Loucy (cell line): ENCODE data around the gene NSF.

Source experiments
- H2AFZ ChIP-seq: fragments of 200-600 bp; sonication (generic); 2 replicates; pipeline ENCODE4 v1.6.0; 2016; ENCODE audit warnings: antibody characterized with exemption, mild to moderate bottlenecking, low read length, moderate library complexity
- H3F3A ChIP-seq: fragments of 200-600 bp; 2 replicates; pipeline ENCODE4 v1.6.0; 2016; ENCODE audit warnings: antibody characterized with exemption, low read depth, mild to moderate bottlenecking
- H3K27me3 ChIP-seq: fragments of 200-600 bp; sonication (generic); 2 replicates; pipeline ENCODE4 v1.6.1; 2014; ENCODE audit warnings: low read length, mild to moderate bottlenecking; ENCODE audit not compliant: insufficient read depth, poor library complexity, severe bottlenecking
- H3K36me3 ChIP-seq: fragments of 200-600 bp; sonication (generic); 2 replicates; pipeline ENCODE4 v1.6.1; 2016; ENCODE audit warnings: low read length; ENCODE audit not compliant: insufficient read depth
- H3K4me1 ChIP-seq: fragments of 200-600 bp; sonication (generic); 2 replicates; pipeline ENCODE4 v1.5.1; 2014; ENCODE audit warnings: low read length, mild to moderate bottlenecking; ENCODE audit not compliant: insufficient read depth, poor library complexity, severe bottlenecking
- H3K4me2 ChIP-seq: fragments of 200-600 bp; sonication (generic); 2 replicates; pipeline ENCODE4 v1.6.0; 2014; ENCODE audit warnings: antibody characterized with exemption, low read length, low read depth, mild to moderate bottlenecking; ENCODE audit not compliant: poor library complexity, severe bottlenecking
- H3K4me3 ChIP-seq: fragments of 200-600 bp; sonication (generic); 2 replicates; pipeline ENCODE4 v1.5.1; 2014; ENCODE audit warnings: low read length, mild to moderate bottlenecking, mixed read lengths; ENCODE audit not compliant: poor library complexity, severe bottlenecking
- H3K79me2 ChIP-seq: fragments of 200-600 bp; sonication (generic); 2 replicates; pipeline ENCODE4 v1.6.1; 2014; ENCODE audit warnings: low read length; ENCODE audit not compliant: insufficient read depth
- H3K9ac ChIP-seq: fragments of 200-600 bp; sonication (generic); 2 replicates; pipeline ENCODE4 v1.6.0; 2014; ENCODE audit warnings: mild to moderate bottlenecking, low read depth, low read length, moderate library complexity; ENCODE audit not compliant: poor library complexity, severe bottlenecking
- H3K9me2 ChIP-seq: fragments of 200-600 bp; sonication (generic); replicated peaks from 2 replicates; pipeline ENCODE4 v1.6.1; 2016; ENCODE audit warnings: low read depth, low read length, mixed read lengths
- H3K9me3 ChIP-seq: fragments of 200-600 bp; sonication (generic); 2 replicates; pipeline ENCODE4 v1.6.1; 2014; ENCODE audit warnings: mild to moderate bottlenecking, antibody characterized with exemption, low read length, low read depth; ENCODE audit not compliant: insufficient read depth
- H4K20me1 ChIP-seq: fragments of 200-600 bp; sonication (generic); 2 replicates; pipeline ENCODE4 v1.6.0; 2014; ENCODE audit warnings: antibody characterized with exemption, low read length, mild to moderate bottlenecking; ENCODE audit not compliant: insufficient read depth, poor library complexity, severe bottlenecking
- CTCF ChIP-seq: fragments of 200-600 bp; sonication (generic); conservative IDR thresholded peaks from 2 replicates; pipeline ENCODE4 v1.5.1; 2014; ENCODE audit warnings: mild to moderate bottlenecking, antibody characterized with exemption, low read length
- EZH2phosphoT487 ChIP-seq: fragments of 200-600 bp; IDR thresholded peaks from 2 replicates; pipeline ENCODE4 v1.6.1; 2018; ENCODE audit warnings: antibody characterized with exemption, mild to moderate bottlenecking, moderate library complexity, borderline replicate concordance

NSF gene

DNA sequence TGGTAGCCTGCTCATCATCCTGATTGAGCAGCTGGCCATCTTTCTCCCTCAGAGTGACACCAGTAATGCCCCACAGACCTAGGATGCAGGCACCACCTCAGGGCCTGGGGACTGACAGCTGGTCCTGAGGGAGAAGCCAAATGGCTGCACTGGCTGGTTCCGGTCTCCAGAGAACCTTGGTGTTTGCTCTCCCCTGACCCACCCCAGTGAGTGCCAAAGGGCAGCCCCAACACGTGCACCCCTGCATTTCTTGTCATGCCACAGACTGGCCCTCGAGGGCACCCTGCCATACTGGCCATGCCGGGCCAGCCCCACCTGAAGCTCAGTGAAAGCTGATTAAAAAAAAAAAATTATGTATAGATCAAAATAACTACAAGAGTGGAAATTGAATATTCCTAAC is 127.5 kb downstream of the NSF start:
- Histone ChIP-seq H3K4me1 (peaks cover 6% of the 10 kb centered on the region), H3K79me2 (no peaks in the 10 kb centered on the region), H3K4me3 (no peak overlapping the region), H4K20me1 (no peaks in the 10 kb centered on the region), H3K9ac (no peak overlapping the region), H3K36me3 (peaks cover 14% of the 10 kb centered on the region), H3K9me2 (no peaks in the 10 kb centered on the region), H3K4me2 (no peak overlapping the region), H2AFZ (no peak overlapping the region), H3K27me3 (no peaks in the 10 kb centered on the region), H3K9me3 (no peaks in the 10 kb centered on the region), H3F3A (no peaks in the 10 kb centered on the region)
- TF ChIP-seq CTCF = no peak
- TF ChIP-seq EZH2phosphoT487 = no peak

DNA sequence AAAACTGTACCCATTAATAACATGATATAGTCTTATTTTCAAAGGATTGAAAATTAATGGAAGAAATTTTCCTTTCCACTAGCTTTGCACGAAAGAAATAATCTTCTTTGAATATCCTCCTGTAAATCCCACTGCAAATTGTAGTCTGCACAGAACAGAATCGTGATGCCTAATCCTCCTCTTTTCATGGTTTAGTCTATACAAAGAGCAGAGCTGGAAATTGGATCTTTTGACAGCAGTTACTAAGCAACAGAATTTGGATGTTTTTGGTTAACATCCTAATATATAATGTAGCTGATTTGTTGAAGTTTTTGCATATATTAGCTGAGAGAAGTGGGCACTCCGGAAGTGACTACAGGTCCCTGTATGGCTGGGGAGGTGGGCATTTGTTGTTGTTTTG is 129.4 kb downstream of the NSF start:
- no peaks in the 10 kb centered on the region for H3K9me3 ChIP-seq
- no peaks in the 10 kb centered on the region for H3K27me3 ChIP-seq
- H3K9me2 ChIP-seq = no peaks in the 10 kb centered on the region
- no peak for TF ChIP-seq EZH2phosphoT487
- no peaks in the 10 kb centered on the region for H3F3A ChIP-seq
- H4K20me1 ChIP-seq = no peaks in the 10 kb centered on the region
- H3K4me3 ChIP-seq = no peak overlapping the region
- H3K4me2 ChIP-seq = no peak overlapping the region
- H3K79me2 ChIP-seq = no peaks in the 10 kb centered on the region
- no peaks in the 10 kb centered on the region for H3K4me1 ChIP-seq
- peaks cover 5% of the 10 kb centered on the region; the same call in 1 of the 2 replicates for H3K36me3 ChIP-seq
- no peak overlapping the region for H2AFZ ChIP-seq
- no peak overlapping the region for H3K9ac ChIP-seq

DNA sequence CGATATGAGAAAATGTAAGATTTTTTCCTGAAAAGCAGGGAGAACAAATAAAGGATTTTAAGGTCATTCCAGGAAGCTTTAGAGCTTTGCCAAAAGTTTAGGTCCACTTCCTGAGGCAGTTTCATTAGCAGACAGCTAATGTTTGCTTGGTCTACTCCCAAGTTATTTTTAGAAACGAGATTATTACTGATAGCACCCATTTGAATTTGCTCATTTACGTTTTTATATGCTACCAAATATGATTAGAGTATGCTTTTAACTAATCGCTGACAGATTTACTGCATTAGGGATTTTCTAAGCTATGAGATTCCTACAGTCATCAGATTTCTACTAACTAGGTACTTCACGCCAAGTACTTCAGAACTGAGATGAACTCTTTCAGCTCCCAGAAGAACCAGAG is 129.9 kb downstream of the NSF start:
- Histone ChIP-seq H3K36me3 (peaks cover 5% of the 10 kb centered on the region; the same call in 1 of the 2 replicates), H3K27me3 (no peaks in the 10 kb centered on the region), H3K4me2 (no peak overlapping the region), H3K4me1 (no peaks in the 10 kb centered on the region), H3K9ac (no peak overlapping the region), H3K9me2 (no peaks in the 10 kb centered on the region), H4K20me1 (no peaks in the 10 kb centered on the region), H2AFZ (no peak overlapping the region), H3F3A (no peaks in the 10 kb centered on the region), H3K79me2 (no peaks in the 10 kb centered on the region), H3K4me3 (no peak overlapping the region), H3K9me3 (no peaks in the 10 kb centered on the region)
- no peak for TF ChIP-seq CTCF
- TF ChIP-seq EZH2phosphoT487 = no peak

GRCh38 chr17:46722662-46723285 is 132.3 kb downstream of the NSF start:
- no peak overlapping the region for H3K4me3 ChIP-seq
- H3K9me3 ChIP-seq = no peaks in the 10 kb centered on the region
- no peaks in the 10 kb centered on the region for H3K4me1 ChIP-seq
- H3K79me2 ChIP-seq = no peaks in the 10 kb centered on the region
- H4K20me1 ChIP-seq = no peaks in the 10 kb centered on the region
- TF ChIP-seq EZH2phosphoT487 = no peak
- TF ChIP-seq CTCF = no peak
- no peaks in the 10 kb centered on the region for H3K9me2 ChIP-seq
- no peak overlapping the region for H3K4me2 ChIP-seq
- H3K27me3 ChIP-seq = no peaks in the 10 kb centered on the region
- H3K9ac ChIP-seq = no peak overlapping the region
- no peaks in the 10 kb centered on the region for H3F3A ChIP-seq
- no peak overlapping the region for H2AFZ ChIP-seq
- peaks cover 3% of the 10 kb centered on the region; the same call in 1 of the 2 replicates for H3K36me3 ChIP-seq
